ELF-1 (cell line): ENCODE results near the gene ZC3H6.
"Not testable (repeated sequence)": the region's sequence is repeated elsewhere in the genome, so short reads cannot be mapped to it uniquely, and the experiment has no call there.

Source experiments
- DNase-seq: peaks from one replicate; pipeline ENCODE4 v3.0.0-alpha.2; 2016; ENCODE audit warnings: low read depth, low spot score

Gene ZC3H6

DNA sequence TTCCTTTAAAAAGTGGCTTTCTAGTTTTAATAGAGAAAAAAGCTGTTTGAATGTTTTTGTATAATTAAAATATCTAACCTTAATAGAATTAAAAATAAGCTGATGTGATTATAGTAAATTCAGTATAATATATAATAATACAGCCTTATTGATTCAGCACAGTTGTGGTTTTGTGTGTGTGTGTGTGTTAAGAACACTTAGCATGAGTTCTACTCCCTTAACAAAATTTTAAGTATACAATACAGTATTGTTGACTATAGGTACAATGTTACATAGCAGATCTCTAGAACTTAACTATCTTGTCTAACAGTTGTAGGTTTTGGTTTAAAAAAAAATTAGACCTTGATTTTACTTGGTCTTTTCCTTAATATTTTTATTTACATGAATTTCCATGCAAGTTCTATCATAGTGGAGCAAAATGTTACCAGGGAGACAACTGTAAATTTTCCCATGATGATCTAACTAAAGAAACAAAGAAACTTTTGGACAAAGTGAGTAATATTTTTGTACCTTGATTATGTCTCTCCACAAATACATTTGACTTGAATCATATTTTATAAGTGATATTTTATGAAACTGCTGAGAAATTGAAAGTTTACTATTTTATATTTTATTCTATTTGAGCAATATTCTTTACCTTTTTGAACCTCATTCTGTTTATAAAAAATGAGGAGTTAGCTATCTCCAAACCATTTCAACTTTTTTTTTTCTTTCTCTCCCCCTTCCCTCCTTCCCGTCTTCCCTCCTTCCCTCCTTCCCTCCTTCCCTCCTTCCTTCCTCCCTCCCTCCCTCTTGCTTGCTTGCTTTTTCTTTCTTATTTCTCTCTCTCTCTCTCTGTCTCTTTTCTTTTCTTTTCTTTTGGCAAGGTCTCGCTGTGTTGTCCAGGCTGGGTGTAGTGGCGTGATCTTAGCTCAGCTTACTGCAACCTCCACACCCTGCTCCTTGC, 46.3 kb downstream of the ZC3H6 start:
- no peak for DNase-seq

DNA sequence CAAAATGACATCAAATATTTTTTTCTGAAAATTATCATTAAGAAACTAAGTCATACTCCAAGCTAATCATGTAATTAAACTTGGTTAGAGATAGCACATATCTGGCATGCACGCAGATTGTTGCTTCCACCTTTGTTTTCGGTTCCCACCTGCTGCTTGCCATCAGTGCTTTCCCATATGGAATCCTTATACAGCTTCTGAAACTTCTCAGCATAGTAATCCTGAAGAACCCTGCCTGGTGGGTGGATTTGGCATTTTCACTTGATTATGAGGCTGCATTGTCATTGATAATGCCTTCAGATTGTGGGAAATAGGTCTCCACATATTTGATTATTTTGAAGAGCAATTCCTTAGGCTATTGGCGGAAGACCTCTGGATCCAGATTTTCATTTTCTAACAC, 47.5 kb downstream of the ZC3H6 start:
- no peak for DNase-seq

DNA sequence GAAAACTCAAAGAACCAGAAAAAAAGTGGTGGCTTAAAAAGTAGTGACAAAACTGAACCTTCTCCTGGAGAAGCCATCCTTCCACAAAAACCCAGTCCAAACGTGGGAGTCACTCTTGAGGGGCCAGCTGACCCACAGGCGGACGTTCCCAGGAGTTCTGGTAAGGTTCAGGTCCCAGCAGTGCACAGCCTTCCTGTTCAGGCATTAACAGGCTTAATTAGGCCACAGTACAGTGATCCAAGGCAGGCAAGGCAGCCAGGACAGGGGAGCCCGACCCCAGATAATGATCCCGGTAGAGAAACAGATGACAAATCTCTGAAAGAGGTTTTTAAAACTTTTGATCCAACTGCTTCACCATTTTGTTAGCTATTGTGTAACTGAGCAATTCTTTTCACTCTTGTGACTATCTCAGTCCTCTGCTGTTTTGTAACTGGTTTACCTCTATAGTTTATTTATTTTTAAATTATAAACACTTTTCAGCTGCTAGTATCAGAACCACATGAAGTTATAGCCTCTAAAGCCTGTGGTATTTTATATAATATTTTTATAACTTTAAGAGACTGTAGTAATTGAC, 56.8 kb downstream of the ZC3H6 start:
- no peak for DNase-seq

DNA sequence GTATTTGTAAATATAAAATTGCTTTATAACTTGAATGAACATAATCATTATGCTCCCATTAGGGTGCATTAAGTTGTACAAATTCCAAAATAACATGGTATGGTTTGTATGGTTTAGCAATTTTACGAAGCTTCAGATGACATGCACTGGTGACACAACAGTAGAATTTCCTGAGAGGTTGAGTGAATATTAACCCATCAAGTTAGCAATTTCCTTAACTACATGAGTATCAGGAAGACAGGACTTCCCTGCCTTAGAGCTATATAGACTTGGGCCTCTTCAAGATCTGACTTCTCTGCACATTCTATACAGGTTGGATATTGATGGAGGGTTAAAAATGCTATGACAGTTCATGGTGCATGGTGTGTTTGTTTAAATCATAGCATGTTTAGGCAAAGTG, 60.2 kb downstream of the ZC3H6 start:
- DNase-seq, result no peak

DNA sequence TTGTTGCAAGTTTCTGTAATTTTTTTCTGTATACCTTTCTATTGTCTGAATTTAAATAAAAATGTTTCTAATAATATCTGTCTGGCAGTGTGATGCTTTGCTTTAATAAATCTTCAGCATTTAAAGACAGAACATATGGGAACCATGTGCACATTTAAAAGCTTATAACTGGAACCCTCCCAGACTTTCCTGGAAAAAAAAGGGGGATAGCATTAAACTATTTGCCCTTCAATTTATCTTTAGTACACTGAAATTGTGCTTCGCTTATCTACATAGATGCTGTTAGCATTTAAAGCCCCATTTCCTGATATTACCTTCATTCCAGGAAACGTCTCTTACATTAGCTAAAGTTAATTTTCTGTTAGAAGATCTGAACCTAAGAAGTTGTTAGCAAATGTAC, 64.6 kb downstream of the ZC3H6 start:
- no peak for DNase-seq

DNA sequence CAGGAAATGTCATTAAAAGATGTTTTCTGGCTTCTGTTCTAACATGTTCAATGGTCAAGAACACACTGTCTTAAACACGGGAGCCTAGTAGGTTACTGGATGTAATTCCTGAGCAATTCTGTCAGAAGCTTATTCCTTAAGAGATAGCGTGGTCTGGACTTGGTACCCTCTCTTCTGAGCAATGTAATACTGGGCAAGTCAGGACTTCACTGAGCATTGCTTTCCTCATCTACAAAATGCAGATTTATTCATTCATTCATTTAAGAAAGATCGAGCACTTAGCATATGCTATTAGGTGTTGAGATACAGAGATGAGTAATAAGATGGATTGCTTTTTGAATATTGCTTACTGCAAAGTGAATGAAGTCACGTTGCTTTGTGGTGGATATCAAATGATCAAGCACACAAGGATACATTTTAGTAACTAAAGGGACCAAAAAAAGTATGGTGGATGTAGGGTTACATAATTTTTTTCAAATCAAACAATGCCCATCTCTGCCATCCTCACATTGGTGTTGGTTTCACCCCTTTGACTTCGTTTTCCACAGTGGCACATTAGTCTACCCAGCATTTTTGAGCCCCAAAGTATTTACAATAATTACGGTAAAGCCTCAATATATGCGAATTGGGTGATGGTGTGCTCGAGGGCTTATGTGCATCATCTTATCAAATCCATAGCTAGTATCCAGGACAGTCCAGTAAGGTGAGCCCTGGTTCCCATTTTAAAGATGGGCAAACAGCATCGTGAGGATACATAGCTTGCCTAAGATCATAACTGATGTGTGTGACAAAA, 65.3 kb downstream of the ZC3H6 start:
- DNase-seq, result no peak

DNA sequence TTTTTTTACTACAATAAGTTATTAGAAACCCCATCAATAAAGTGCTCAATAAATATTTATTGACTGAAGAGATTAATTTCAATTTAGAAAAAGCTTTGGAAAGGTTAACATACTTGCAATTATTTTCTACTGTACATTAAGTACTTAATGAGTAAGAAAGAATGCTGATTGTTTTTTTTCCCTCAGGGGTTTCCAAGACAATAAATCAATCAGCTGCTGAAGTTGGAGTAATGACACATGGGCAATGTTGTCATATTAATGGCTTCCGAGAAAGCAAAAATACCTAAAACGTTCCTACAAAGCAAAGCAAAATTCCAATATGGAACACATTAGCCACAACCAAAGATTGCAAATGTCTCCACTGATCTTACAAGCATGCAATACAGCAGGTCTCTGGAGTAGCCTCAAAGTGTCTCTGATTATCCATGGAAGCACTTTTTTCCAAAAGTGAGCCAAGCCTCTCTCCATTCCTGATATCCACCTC, 66.7 kb downstream of the ZC3H6 start:
- no peak for DNase-seq

DNA sequence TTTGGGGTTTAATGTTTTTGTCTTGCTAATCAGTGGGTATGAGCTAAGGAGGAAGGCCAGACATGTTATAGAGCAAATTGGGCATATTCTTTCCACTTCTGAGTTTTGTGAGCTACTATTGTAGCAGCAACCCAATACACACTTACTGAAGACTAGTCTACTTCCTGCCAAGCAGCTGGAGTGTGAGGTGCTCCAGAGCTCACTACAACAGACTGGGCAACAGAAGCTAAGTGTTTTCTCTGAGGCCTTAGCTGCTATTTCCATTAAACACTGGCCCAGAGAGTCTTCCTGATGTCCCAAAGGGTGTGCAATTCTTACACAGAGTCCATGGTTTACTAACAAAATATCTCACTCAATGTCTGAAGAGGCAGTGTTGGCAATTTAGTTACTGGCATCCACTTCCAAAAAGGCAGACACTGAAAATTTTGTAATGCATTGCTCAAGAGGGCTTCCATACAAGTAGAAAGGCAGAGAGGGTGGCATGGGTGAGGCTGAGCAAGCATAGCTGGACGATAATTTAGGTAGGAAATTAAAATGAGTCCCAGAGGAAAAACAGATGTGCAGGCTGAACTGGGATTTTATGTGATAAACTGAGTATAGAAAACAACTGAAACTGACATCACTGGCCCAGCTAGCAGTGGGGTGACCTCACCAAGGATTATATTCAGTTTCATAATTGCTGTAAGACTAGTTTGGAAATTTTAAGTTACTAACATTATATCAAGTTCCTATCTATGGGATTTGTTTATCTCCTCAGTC, 68.6 kb downstream of the ZC3H6 start:
- no peak for DNase-seq

DNA sequence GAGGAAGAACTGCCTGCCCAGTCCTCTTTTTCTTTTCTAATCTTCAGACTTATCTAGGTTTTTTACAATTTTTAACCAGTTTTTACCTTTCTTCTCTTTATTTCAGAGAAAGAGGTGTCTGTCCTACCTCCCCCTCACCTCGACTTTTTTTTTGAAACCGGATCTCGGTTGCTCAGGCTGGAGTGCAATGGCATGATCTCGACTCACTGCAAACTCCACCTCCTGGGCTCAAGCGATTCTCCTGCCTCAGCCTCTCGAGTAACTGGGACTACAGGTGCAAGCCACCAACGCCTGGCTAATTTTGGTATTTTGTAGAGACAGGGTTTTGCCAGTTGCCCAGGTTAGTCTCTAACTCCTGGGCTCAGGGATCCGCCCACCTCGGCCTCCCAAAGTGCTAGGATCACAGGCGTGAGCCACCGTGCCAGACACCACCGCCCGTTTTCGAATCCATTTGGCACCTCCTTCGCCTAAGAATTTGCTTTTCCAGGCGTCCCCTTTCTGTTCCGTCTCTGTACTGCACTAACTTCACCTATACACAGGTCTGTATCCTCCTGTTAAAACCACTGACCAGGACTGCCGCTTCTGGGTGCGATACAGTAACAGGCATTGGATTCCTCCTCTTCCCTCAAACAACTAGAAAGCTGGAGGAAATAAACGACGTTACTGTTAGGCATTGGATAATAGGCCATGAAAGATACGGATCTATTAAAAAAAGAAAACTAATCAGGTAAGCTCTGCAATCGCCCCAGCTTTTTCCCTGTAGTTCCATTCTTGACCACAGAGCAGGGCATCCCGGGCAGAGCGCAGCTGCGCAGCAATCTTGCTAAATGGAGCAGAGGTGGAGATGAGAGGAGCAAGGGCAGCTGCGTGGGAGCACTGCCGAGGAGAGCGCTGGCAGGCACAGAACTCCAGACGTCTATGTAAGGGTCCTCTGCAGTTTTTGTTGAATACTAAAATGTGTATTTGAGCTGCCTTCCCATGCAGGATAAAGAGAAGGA, 69.9 kb downstream of the ZC3H6 start:
- peak; percentile 41 for DNase-seq

DNA sequence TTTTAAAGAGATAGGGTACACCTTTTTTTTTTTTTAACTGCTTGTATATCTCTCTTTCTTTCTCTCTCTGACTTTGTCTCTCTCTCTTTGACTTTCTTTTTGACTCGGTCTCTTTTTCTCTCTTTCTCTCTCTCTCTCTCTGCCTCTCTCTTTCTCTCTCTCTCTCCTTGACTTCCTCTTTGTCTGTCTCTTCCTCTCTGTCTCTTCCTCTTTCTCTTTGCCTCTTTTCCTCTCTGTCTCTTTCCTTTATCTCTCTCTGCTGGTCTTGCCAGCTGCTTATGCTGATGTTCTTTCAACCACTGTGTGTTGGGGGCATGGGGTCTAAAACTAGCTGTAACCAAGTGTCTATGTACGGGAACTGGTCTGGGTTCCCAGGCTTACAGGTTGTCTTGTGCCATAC, 76.9 kb downstream of the ZC3H6 start:
- DNase-seq, result not testable (repeated sequence)

DNA sequence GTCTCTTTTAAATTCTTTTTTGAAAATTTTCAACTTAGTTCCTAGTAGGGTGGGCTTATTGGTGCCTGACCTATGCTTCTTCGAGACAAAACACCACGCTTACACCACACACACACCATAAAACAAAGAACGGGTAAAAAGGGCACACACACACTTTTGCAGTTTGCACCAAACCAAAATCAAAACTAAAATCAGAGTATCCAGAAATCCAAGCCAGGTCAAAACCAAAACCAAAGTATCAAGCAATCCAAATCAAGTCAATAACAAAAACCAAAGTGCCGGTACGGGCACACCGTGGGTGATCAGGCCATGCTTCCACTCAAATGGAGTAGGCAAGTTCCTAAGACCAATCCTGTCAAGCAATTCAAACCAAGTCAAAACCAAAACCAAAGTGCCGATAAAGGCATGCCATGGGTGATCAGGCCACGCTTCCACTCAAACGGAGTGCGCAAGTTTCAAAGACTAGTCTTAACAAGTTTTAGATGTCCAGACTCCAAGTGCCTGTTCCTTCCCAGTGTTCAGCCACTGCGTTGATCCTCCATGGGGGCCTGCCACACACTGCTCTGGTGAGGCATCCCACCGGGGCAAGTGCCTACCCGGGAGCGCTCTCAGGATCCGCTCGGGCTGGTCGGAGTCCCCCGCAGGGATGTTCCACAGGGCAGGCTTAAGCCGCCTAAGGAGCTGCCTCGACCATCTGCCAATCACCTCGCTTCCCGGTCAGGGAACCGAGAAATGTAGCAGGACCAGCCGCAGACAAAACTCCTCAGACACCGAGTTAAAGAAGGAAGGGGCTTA, 77.6 kb downstream of the ZC3H6 start:
- DNase-seq, result not testable (repeated sequence)

DNA sequence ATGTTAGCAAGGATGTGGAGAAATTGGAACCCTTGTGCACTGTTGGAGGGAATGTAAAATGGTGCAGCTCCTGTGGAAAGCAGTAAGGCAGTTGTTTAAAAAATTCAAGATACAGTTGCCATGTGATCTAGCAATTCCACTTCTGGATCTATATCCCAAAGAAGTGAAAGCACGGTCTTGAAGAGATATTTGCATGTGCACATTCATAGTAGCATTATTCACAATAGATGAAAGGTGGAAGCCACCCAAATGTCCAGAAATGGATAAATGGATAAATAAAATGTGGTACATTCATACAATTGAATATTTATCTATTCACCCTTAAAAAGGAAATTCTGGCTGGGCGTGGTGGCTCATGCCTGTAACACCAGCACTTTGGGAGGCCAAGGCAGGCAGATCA, 78.9 kb downstream of the ZC3H6 start:
- DNase-seq, result not testable (repeated sequence)

DNA sequence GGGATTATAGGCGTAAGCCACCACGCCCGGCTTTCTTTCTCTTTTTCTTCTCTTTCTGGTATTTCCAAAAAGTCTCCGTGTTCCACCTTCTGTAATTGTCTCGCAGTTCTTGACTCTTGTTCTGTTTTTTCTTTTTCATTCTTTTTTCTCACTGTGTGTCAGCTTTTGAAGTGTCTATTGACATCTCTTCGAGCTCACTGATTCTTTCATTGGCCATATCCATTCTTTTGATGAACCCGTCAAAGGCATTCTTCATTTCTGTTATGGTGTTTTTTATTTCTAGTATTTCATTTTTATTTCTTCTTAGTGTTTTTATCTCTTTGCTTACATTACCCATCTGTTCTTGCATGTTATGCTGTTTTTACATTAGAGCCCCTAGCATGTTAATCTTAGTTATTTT, 84.7 kb downstream of the ZC3H6 start:
- not testable (repeated sequence) for DNase-seq
